Prostate gland (tissue), 2 donors: ENCODE results near the gene TEAD4.

Experiments used
- POLR2A ChIP-seq: fragments of 450-650 bp; IDR thresholded peaks from one replicate; pipeline ENCODE4 v1.6.1; 2016; ENCODE audit warnings: antibody characterized with exemption, mild to moderate bottlenecking
- POLR2AphosphoS5 ChIP-seq: sonication (generic); formaldehyde crosslinking; IDR thresholded peaks from one replicate; pipeline ENCODE4 v1.6.1; 2017; ENCODE audit warnings: antibody characterized with exemption
- TF ChIP-seq, protein P1 (sequence below), 4 experiments: fragments of 200-600 bp in 2 of 4; fragments of 450-650 bp in 2 of 4; sonication (generic) in 2 of 4; IDR thresholded peaks; 1 replicate in 3 of 4; 2 replicates in 1 of 4; pipeline ENCODE4 v1.5.1; 2016 to 2019; ENCODE audit warnings: antibody characterized with exemption in 4 of 4, mild to moderate bottlenecking in 2 of 4, moderate library complexity in 2 of 4

DNA sequence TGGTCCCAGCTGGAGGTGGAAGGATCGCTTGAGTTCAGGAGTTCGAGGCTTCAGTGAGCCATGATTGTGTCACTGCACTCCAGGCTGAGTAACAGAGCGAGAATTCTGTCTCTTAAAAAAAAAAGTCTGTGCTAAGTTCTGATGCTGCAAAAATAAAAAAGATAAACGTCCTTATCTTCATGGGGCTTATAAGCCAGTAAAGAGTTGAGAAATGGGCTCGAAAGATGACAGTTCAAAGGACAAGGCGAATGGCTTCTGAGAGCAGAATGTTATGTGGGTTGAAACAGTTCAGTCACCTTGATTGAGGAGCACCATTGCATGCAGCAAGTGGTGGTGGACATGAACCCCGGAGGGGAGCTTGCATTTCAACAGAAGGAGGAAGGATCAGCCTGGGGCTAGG, 122.7 kb downstream of the TEAD4 start:
- TF ChIP-seq, protein P1, sequence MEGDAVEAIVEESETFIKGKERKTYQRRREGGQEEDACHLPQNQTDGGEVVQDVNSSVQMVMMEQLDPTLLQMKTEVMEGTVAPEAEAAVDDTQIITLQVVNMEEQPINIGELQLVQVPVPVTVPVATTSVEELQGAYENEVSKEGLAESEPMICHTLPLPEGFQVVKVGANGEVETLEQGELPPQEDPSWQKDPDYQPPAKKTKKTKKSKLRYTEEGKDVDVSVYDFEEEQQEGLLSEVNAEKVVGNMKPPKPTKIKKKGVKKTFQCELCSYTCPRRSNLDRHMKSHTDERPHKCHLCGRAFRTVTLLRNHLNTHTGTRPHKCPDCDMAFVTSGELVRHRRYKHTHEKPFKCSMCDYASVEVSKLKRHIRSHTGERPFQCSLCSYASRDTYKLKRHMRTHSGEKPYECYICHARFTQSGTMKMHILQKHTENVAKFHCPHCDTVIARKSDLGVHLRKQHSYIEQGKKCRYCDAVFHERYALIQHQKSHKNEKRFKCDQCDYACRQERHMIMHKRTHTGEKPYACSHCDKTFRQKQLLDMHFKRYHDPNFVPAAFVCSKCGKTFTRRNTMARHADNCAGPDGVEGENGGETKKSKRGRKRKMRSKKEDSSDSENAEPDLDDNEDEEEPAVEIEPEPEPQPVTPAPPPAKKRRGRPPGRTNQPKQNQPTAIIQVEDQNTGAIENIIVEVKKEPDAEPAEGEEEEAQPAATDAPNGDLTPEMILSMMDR (IDR thresholded peaks at IDR 0.05) = no peak
- TF ChIP-seq POLR2A (no peak), POLR2AphosphoS5 (no peak)
